ENCODE measurements around the gene CEP162. TPM values are rescaled to one million over a fixed set of nuclear protein-coding genes. Genes with fewer than 3 reads are reported as not detected.

The CEP162 gene
- total and polyA plus RNA-seq, 2 donors (not counting 1 experiment from before 2014, with no cell fraction given) = 1.8 to 13.4 TPM

DNA sequence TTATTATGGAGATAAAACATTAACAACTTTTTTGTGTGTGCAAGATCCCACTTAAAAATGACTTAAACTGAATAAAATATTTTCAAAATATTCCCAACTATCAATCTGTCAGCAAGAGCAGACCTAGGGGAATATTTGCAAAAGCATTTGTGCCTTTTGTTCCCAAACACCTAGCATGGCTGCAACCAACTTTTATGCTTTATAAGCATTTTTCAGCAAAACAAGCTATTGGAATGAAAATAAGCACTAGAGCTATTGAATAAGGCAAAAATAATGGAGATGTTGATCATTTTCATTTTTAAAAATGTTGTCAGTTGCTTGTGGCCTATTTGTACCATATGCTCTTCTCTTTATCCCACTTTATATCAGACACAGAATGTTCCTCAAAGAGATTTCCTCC is 28.2 kb upstream of the CEP162 start:
- POLR2A ChIA-PET = no interaction called here
- ATAC-seq (ENCODE audit: low read depth) (no peak), DNase-seq (no peak)
- Histone ChIP-seq H3K27me3 (replicated peaks in 1 of 4; ENCODE audit: control extremely low read depth in 1 of 4, control insufficient read depth in 3 of 4, insufficient read depth in 4 of 4, low read length in 3 of 4) (peaks cover 0 to 11% (median 8%) of the 10 kb centered on the region in 4 experiments), H3K36me3 (replicated peaks in 1 of 2; ENCODE audit: control extremely low read depth in 1 of 2, control insufficient read depth in 1 of 2, extremely low read depth in 1 of 2, insufficient read depth in 2 of 2, low read length in 1 of 2) (no peaks in the 10 kb centered on the region), H3K27ac (ENCODE audit: low read length in 2 of 2) (no peak overlapping the region), H3K9ac (ENCODE audit: low read length) (no peak overlapping the region), H3K79me2 (ENCODE audit: control insufficient read depth, insufficient read depth, low read length) (no peaks in the 10 kb centered on the region), H3K9me3 (ENCODE audit: control extremely low read depth in 1 of 3, control insufficient read depth in 2 of 3, insufficient read depth in 1 of 3, low read length in 2 of 3) (no peaks in the 10 kb centered on the region), H3K4me1 (ENCODE audit: control insufficient read depth in 2 of 2, insufficient read depth in 2 of 2, low read length in 2 of 2) (no peaks in the 10 kb centered on the region), H2AFZ (ENCODE audit: insufficient read depth, low read depth, low read length, poor library complexity, severe bottlenecking) (no peak overlapping the region), H4K20me1 (ENCODE audit: control insufficient read depth, insufficient read depth, low read length, poor library complexity, severe bottlenecking) (no peaks in the 10 kb centered on the region), H3K4me3 (ENCODE audit: control extremely low read depth in 1 of 5, extremely low read depth in 1 of 5, insufficient read depth in 1 of 5, low read depth in 2 of 5, low read length in 4 of 5) (no peak overlapping the region), H3K4me2 (replicated peaks; ENCODE audit: low read depth, low read length, poor library complexity, severe bottlenecking) (no peak overlapping the region)
- intact Hi-C loops (cut with micrococcal nuclease) = no loop called here
- Mint-ChIP-seq H3K4me3 (no peak overlapping the region), H3K27me3 (peaks cover 22% of the 10 kb centered on the region), H3K9me3 (ENCODE audit: insufficient read depth) (no peaks in the 10 kb centered on the region), H3K27ac (no peak overlapping the region), H3K4me1 (peaks cover 3% of the 10 kb centered on the region)
- CTCF ChIA-PET = no interaction called here
- no peak for TF ChIP-seq EZH2 (IDR thresholded peaks at IDR 0.05; ENCODE audit: borderline replicate concordance, insufficient read depth, low read depth, low read length, poor library complexity, severe bottlenecking)
- TF ChIP-seq, protein P1, sequence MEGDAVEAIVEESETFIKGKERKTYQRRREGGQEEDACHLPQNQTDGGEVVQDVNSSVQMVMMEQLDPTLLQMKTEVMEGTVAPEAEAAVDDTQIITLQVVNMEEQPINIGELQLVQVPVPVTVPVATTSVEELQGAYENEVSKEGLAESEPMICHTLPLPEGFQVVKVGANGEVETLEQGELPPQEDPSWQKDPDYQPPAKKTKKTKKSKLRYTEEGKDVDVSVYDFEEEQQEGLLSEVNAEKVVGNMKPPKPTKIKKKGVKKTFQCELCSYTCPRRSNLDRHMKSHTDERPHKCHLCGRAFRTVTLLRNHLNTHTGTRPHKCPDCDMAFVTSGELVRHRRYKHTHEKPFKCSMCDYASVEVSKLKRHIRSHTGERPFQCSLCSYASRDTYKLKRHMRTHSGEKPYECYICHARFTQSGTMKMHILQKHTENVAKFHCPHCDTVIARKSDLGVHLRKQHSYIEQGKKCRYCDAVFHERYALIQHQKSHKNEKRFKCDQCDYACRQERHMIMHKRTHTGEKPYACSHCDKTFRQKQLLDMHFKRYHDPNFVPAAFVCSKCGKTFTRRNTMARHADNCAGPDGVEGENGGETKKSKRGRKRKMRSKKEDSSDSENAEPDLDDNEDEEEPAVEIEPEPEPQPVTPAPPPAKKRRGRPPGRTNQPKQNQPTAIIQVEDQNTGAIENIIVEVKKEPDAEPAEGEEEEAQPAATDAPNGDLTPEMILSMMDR (IDR thresholded peaks at IDR 0.05) = no peak

DNA sequence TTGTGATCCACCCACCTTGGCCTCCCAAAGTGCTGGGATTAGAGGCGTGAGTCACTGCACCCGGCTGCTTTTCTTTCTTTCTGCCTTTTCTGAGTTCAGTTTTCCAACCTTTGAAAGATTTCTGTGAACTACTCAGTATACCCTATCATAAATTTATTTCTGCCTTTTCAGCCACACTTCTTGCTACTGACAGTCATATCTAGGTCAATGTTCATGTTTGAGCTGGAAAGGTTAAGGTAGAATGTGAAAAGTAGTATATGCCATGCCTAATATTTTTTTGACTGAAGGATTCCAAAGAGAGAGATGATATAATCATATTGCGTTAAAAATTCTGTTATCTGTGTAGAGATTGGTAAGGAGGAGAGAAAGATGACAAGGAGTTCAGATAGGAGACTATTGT is 25.9 kb upstream of the CEP162 start:
- CTCF ChIA-PET = no interaction called here
- no peak for ATAC-seq (ENCODE audit: low read depth)

More for the DNA sequence above, 25.9 kb upstream of the CEP162 start:
- Mint-ChIP-seq H3K27me3 (peaks cover 26% of the 10 kb centered on the region), H3K4me1 (no peaks in the 10 kb centered on the region), H3K4me3 (no peak overlapping the region), H3K9me3 (ENCODE audit: insufficient read depth) (no peaks in the 10 kb centered on the region), H3K27ac (no peak overlapping the region)
- no peaks in the 10 kb centered on the region for H3K4me1 ChIP-seq (ENCODE audit: control insufficient read depth in 2 of 2, insufficient read depth in 2 of 2, low read length in 2 of 2)
- no peak overlapping the region for H2AFZ ChIP-seq (ENCODE audit: insufficient read depth, low read depth, low read length, poor library complexity, severe bottlenecking)
- peaks cover 0 to 11% (median 8%) of the 10 kb centered on the region in 4 experiments for H3K27me3 ChIP-seq (replicated peaks in 1 of 4; ENCODE audit: control extremely low read depth in 1 of 4, control insufficient read depth in 3 of 4, insufficient read depth in 4 of 4, low read length in 3 of 4)
- intact Hi-C loops (cut with micrococcal nuclease) = no loop called here
- H4K20me1 ChIP-seq (ENCODE audit: control insufficient read depth, insufficient read depth, low read length, poor library complexity, severe bottlenecking) = no peaks in the 10 kb centered on the region
- no peaks in the 10 kb centered on the region for H3K79me2 ChIP-seq (ENCODE audit: control insufficient read depth, insufficient read depth, low read length)
- H3K4me2 ChIP-seq (replicated peaks; ENCODE audit: low read depth, low read length, poor library complexity, severe bottlenecking) = no peak overlapping the region
- H3K9me3 ChIP-seq (ENCODE audit: control extremely low read depth in 1 of 3, control insufficient read depth in 2 of 3, insufficient read depth in 1 of 3, low read length in 2 of 3) = no peaks in the 10 kb centered on the region
- 100% methylated on average over 1 of the region's 3 CpGs for WGBS (ENCODE audit: insufficient coverage)
- no peak overlapping the region for H3K9ac ChIP-seq (ENCODE audit: low read length)
- H3K27ac ChIP-seq (ENCODE audit: low read length in 2 of 2) = no peak overlapping the region
- DNase-seq = no peak
- POLR2A ChIA-PET = no interaction called here
- TF ChIP-seq EZH2 (IDR thresholded peaks at IDR 0.05; ENCODE audit: borderline replicate concordance, insufficient read depth, low read depth, low read length, poor library complexity, severe bottlenecking) = no peak
- TF ChIP-seq, protein P1 (IDR thresholded peaks at IDR 0.05) = no peak
- H3K36me3 ChIP-seq (replicated peaks in 1 of 2; ENCODE audit: control extremely low read depth in 1 of 2, control insufficient read depth in 1 of 2, extremely low read depth in 1 of 2, insufficient read depth in 2 of 2, low read length in 1 of 2) = no peaks in the 10 kb centered on the region
- H3K4me3 ChIP-seq (ENCODE audit: control extremely low read depth in 1 of 5, extremely low read depth in 1 of 5, insufficient read depth in 1 of 5, low read depth in 2 of 5, low read length in 4 of 5) = no peak overlapping the region
